H1 (cell line): ENCODE data around the gene NPHP4.

Experiments
- BRCA1 ChIP-seq: IDR thresholded peaks from 2 replicates; pipeline ENCODE4 v1.6.1; 2012; ENCODE audit warnings: low read depth, low read length, improper control_type of control experiment
- CBX5 ChIP-seq: fragments of 300-800, 300-1000 bp; sonication (generic); IDR thresholded peaks from 2 replicates; pipeline ENCODE4 v1.7.1; 2016; ENCODE audit warnings: antibody characterized with exemption, low read length, low read depth
- CTCF ChIP-seq, 3 experiments: IDR thresholded peaks; 1 replicate in 2 of 3; 2 replicates in 1 of 3; pipeline versions ENCODE4 v1.5.1 to v1.6.1; 2011; ENCODE audit warnings: low read length in 3 of 3, mild to moderate bottlenecking in 3 of 3, inconsistent platforms in 2 of 3, low read depth in 1 of 3, moderate library complexity in 1 of 3; ENCODE audit not compliant: insufficient read depth in 1 of 3; ENCODE audit errors: control extremely low read depth in 1 of 3
- EGR1 ChIP-seq: IDR thresholded peaks from 2 replicates; pipeline ENCODE4 v1.6.1; 2011; ENCODE audit warnings: low read depth, low read length, borderline replicate concordance
- EZH2 ChIP-seq: fragments of 200-600 bp; sonication (generic); IDR thresholded peaks from 2 replicates; pipeline ENCODE4 v1.7.1; 2012; ENCODE audit warnings: low read depth, mild to moderate bottlenecking, moderate library complexity, low read length, inconsistent platforms; ENCODE audit not compliant: severe bottlenecking
- POLR2A ChIP-seq, 2 experiments: IDR thresholded peaks; 1 replicate in 1 of 2; 2 replicates in 1 of 2; pipeline ENCODE4 v1.6.1; 2011; ENCODE audit warnings: low read depth in 2 of 2, low read length in 2 of 2, mild to moderate bottlenecking in 2 of 2; ENCODE audit errors: control extremely low read depth in 1 of 2
- POLR2AphosphoS5 ChIP-seq: IDR thresholded peaks from 2 replicates; pipeline ENCODE4 v1.6.1; 2011; ENCODE audit warnings: low read depth, low read length
- RNF2 ChIP-seq: fragments of 200-900, 300-1000 bp; sonication (generic); IDR thresholded peaks from 2 replicates; pipeline ENCODE4 v1.7.1; 2016; ENCODE audit warnings: borderline replicate concordance, low read depth, mild to moderate bottlenecking, antibody characterized with exemption, low read length; ENCODE audit not compliant: poor library complexity, severe bottlenecking; ENCODE audit errors: missing control alignments
- SP1 ChIP-seq: IDR thresholded peaks from 2 replicates; pipeline ENCODE4 v1.6.1; 2011; ENCODE audit warnings: low read depth, low read length

- TF ChIP-seq POLR2AphosphoS5 = no peak
- TF ChIP-seq SP1 = no peak
- no peak for TF ChIP-seq BRCA1
- no peak for TF ChIP-seq CBX5
- TF ChIP-seq CTCF (IDR thresholded peaks at IDR 0.05; ENCODE audit: control extremely low read depth in 1 of 3, insufficient read depth in 1 of 3, low read depth in 1 of 3, low read length in 3 of 3) = no peak
- TF ChIP-seq EGR1 = no peak
- no peak for TF ChIP-seq POLR2A (IDR thresholded peaks at IDR 0.05; ENCODE audit: control extremely low read depth in 1 of 2, low read depth in 2 of 2, low read length in 2 of 2)
- no peak for TF ChIP-seq RNF2
- TF ChIP-seq EZH2 = no peak
Observed at GRCh38 chr1:5886140-5886483, 106.1 kb downstream of the NPHP4 start.
